PC-9 (cell line): ENCODE measurements around the gene ZNF600. TPM values are rescaled to one million over a fixed set of nuclear protein-coding genes. Genes with fewer than 3 reads are reported as not detected.

Experiments used
- BruUV-seq: library from RNA; stranded (reverse); fragments of 400-500 nt; replicated peaks from 2 replicates; lab custom pipeline; 2021; lab: Mats Ljungman, UMichigan
- CTCF ChIA-PET: fragments of 300-600 bp; sonication (Branson Sonifier 250); formaldehyde crosslinking; loops from one replicate; lab custom pipeline; 2022; ENCODE audit warnings: antibody characterized with exemption; lab: Charles Lee
- POLR2A ChIA-PET: fragments of 300-600 bp; sonication (Branson Sonifier 250); formaldehyde crosslinking; loops from one replicate; lab custom pipeline; 2022; ENCODE audit warnings: antibody characterized with exemption; ENCODE audit not compliant: unreplicated experiment; lab: Charles Lee
- DNase-seq, 2 experiments: peaks; one replicate each; pipeline versions ENCODE4 v3.0.0 to v3.0.0-alpha.2; 2015 to 2022; ENCODE audit warnings: mixed read lengths in 1 of 2
- H2AFZ ChIP-seq: fragments of 200-600 bp; sonication (generic); 2 replicates; pipeline ENCODE4 v1.8.1; 2017; ENCODE audit warnings: antibody characterized with exemption
- H3F3A ChIP-seq: fragments of 200-600 bp; sonication (generic); 2 replicates; pipeline ENCODE4 v1.8.1; 2017; ENCODE audit warnings: antibody characterized with exemption, mild to moderate bottlenecking, low read depth; ENCODE audit not compliant: insufficient read depth
- H3K27ac ChIP-seq: fragments of 200-600 bp; sonication (generic); 2 replicates; pipeline ENCODE4 v1.6.1; 2016; ENCODE audit warnings: mixed run types
- H3K27me3 ChIP-seq: fragments of 200-600 bp; sonication (generic); 2 replicates; pipeline ENCODE4 v1.6.1; 2016; ENCODE audit warnings: low read depth, mixed run types; ENCODE audit not compliant: insufficient read depth
- H3K36me3 ChIP-seq: fragments of 200-600 bp; sonication (generic); 2 replicates; pipeline ENCODE4 v1.6.1; 2016; ENCODE audit warnings: low read depth, mixed run types
- H3K4me1 ChIP-seq: fragments of 200-600 bp; sonication (generic); replicated peaks from 2 replicates; pipeline ENCODE4 v1.6.1; 2016; ENCODE audit warnings: mixed run types; ENCODE audit not compliant: insufficient read depth
- H3K4me2 ChIP-seq: fragments of 200-600 bp; sonication (generic); 2 replicates; pipeline ENCODE4 v1.6.1; 2017; ENCODE audit warnings: mixed run types
- H3K4me3 ChIP-seq: fragments of 200-600 bp; sonication (generic); 2 replicates; pipeline ENCODE4 v1.6.1; 2016; ENCODE audit warnings: mixed run types
- H3K79me2 ChIP-seq: fragments of 200-600 bp; sonication (generic); 2 replicates; pipeline ENCODE4 v1.6.1; 2017; ENCODE audit warnings: low read depth, mixed run types
- H3K9me2 ChIP-seq: fragments of 200-600 bp; sonication (generic); 2 replicates; pipeline ENCODE4 v1.8.1; 2017; ENCODE audit warnings: mild to moderate bottlenecking; ENCODE audit not compliant: insufficient read depth
- H3K9me3 ChIP-seq: fragments of 200-600 bp; sonication (generic); 2 replicates; pipeline ENCODE4 v1.8.1; 2016; ENCODE audit warnings: low read depth; ENCODE audit not compliant: insufficient read depth
- H4K20me1 ChIP-seq: fragments of 200-600 bp; sonication (generic); 2 replicates; pipeline ENCODE4 v1.8.1; 2017; ENCODE audit not compliant: insufficient read depth
- CTCF ChIP-seq: fragments of 200-600 bp; sonication (generic); conservative IDR thresholded peaks from 2 replicates; pipeline ENCODE4 v1.6.1; 2017; ENCODE audit warnings: mixed run types, antibody characterized with exemption, mild to moderate bottlenecking, moderate library complexity
- EZH2 ChIP-seq: fragments of 200-600 bp; sonication (generic); IDR thresholded peaks from 2 replicates; pipeline ENCODE4 v1.8.0; 2017; ENCODE audit warnings: antibody characterized with exemption, low read depth
- intact Hi-C: fragments of 100-400 bp; cut with micrococcal nuclease; formaldehyde crosslinking; loops from one replicate; pipeline ENCODE4 v1.10.0; 2022; ENCODE audit not compliant: unreplicated experiment
- total RNA-seq: library from RNA; stranded (reverse); gene quantifications from 2 replicates; pipeline ENCODE4 v1.2.3, GENCODE V29; 2021

ZNF600 gene
- total RNA-seq, 1 experiment from 2014 or later, result 27.9 TPM

DNA sequence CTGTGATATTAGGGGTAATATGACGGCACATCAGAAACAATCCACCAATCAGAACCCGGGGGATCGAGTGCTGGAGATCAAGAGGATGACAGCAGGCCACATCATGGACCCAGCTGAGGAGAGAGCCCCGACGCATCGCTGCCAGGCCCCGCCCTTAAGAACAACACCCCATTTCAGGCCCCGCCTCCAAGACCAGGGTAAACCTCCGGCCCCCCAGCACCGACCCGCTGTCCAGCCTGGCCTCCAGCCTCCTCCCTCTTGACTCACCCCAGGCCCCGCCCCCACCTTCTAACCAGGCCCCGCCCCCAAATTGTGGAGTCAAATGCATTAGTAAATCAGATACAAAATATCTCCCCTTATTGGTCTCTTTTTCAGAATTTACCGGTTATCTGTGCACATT is 47.0 kb downstream of the ZNF600 start:
- Histone ChIP-seq H3K79me2 (no peaks in the 10 kb centered on the region), H3K9me3 (peaks cover 13% of the 10 kb centered on the region; the same call in 1 of the 2 replicates), H3K27ac (no peak overlapping the region), H3K4me1 (no peaks in the 10 kb centered on the region), H4K20me1 (no peaks in the 10 kb centered on the region), H3F3A (peaks cover 3% of the 10 kb centered on the region; the same call in 1 of the 2 replicates), H2AFZ (no peak overlapping the region), H3K4me3 (no peak overlapping the region), H3K27me3 (no peaks in the 10 kb centered on the region), H3K36me3 (no peaks in the 10 kb centered on the region), H3K9me2 (no peaks in the 10 kb centered on the region), H3K4me2 (no peak overlapping the region)
- no TSS peak for BruUV-seq
- CTCF ChIA-PET, result no interaction called here
- POLR2A ChIA-PET, result no interaction called here
- intact Hi-C loops, result loop anchor here (5.0 to 10.0 kb wide), 2 partner anchors 102 to 755 kb away; partner anchors contain the start of genes ZNF350 and ZNF83
- DNase-seq, result no peak
- no peak for TF ChIP-seq CTCF
- TF ChIP-seq EZH2, result no peak

GRCh38 chr19:52735734-52736133 is 50.9 kb downstream of the ZNF600 start:
- Histone ChIP-seq H3K4me3 (no peak overlapping the region), H2AFZ (0 out of 2 replicates have a peak overlapping the region, but pooled peaks have one; percentile 72), H3F3A (peaks cover 3% of the 10 kb centered on the region; the same call in 1 of the 2 replicates), H3K27me3 (no peaks in the 10 kb centered on the region), H3K4me2 (no peak overlapping the region), H3K79me2 (peaks cover 4% of the 10 kb centered on the region; the same call in 1 of the 2 replicates), H3K27ac (no peak overlapping the region), H3K4me1 (no peaks in the 10 kb centered on the region; the same call in 1 of the 2 replicates), H3K9me3 (peaks cover 13% of the 10 kb centered on the region; the same call in 1 of the 2 replicates), H4K20me1 (no peaks in the 10 kb centered on the region), H3K36me3 (no peaks in the 10 kb centered on the region), H3K9me2 (no peaks in the 10 kb centered on the region)
- intact Hi-C loops, result loop anchor here (1.0 to 10.0 kb wide), 3 partner anchors 98 to 751 kb away; partner anchors contain the start of genes ZNF350, ZNF808 and ZNF83
- BruUV-seq, result no TSS peak
- DNase-seq, result peak in 1 of 2 experiments; percentile 24
- POLR2A ChIA-PET, result interaction anchor here (0.6 to 0.7 kb wide), 2 partner anchors 50 to 98 kb away, joined by 3 to 5 read pairs; no protein-coding TSS in a partner anchor
- CTCF ChIA-PET, result interaction anchor here (0.6 kb wide), 2 partner anchors 45 to 133 kb away, joined by 3 to 4 read pairs; no protein-coding TSS in a partner anchor
- TF ChIP-seq EZH2 (no peak), CTCF (no peak)

DNA sequence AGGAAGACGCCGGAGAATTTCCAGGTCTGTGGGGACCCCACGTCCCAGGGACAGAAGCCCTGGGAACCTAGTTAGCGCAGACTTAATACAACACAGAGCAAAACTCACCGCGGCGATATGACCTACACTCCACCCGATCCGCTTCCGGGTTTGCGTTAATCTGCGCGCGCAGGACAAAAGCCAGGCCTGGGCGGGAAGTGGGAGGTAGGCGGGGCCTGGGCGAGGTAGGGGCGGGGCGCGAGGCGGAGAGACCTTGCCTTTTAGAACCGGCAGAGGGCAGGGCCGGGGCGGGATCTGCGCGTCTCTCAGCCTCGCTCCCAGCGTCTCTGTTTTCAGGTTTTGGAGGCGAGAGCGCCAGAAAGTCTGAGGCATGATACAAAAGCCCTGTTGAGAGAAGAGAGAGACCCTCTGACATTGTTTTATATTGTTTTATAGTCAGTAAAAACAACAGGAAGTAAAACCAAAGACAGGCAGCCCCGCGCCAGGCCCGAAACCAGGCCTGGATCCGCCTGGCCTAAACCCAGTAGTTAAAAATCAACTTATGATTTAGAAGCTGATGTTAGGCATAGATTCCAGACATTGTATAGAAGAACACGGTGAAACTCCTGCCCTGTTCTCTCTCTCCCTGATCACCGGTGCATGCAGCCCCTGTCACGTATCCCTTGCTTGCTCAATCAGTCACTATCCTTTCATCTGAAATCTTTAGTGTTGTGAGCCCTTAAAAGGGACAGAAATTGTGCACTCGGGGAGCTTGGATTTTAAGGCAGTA is 51.5 kb downstream of the ZNF600 start, which contains the start of gene ZNF611:
Gene ZNF611, minus strand, starts transcription at position 152 of the 769 bp plus-strand sequence. CDS start 19,150 bp downstream, outside the sequence.
- no peaks in the 10 kb centered on the region for H3K9me2 ChIP-seq
- H4K20me1 ChIP-seq, result no peaks in the 10 kb centered on the region
- POLR2A ChIA-PET, result interaction anchor here (0.6 kb wide), 1 partner anchor 97 kb away, joined by 5 read pairs; no protein-coding TSS in a partner anchor
- H3K27me3 ChIP-seq, result no peaks in the 10 kb centered on the region
- H3F3A ChIP-seq, result peaks cover 3% of the 10 kb centered on the region; the same call in 1 of the 2 replicates
- H3K4me1 ChIP-seq, result no peaks in the 10 kb centered on the region; the same call in 1 of the 2 replicates
- H3K4me3 ChIP-seq, result peak within 1 kb of the TSS; percentile 79
- no TSS peak for BruUV-seq
- intact Hi-C loops, result loop anchor here (1.0 to 10.0 kb wide), 3 partner anchors 98 to 750 kb away; partner anchors contain the start of genes ZNF350, ZNF808 and ZNF83
- H3K9me3 ChIP-seq, result peaks cover 10% of the 10 kb centered on the region; the same call in 1 of the 2 replicates
- CTCF ChIA-PET, result interaction anchor here (0.6 kb wide), 2 partner anchors 44 to 132 kb away, joined by 3 to 4 read pairs; no protein-coding TSS in a partner anchor
- H3K27ac ChIP-seq, result peak within 1 kb of the TSS; percentile 55
- peak within 1 kb of the TSS; percentile 98 for H2AFZ ChIP-seq
- peak within 1 kb of the TSS; percentile 91 for H3K4me2 ChIP-seq
- DNase-seq, result peak; percentile 85 to 99
- TF ChIP-seq CTCF (peak; percentile 74), EZH2 (no peak)
- H3K79me2 ChIP-seq, result peaks cover 4% of the 10 kb centered on the region; the same call in 1 of the 2 replicates
- no peaks in the 10 kb centered on the region for H3K36me3 ChIP-seq
